Motor neuron (in vitro differentiated cells): ENCODE measurements around the gene PHTF2. TPM values are rescaled to one million over a fixed set of nuclear protein-coding genes. Genes with fewer than 3 reads are reported as not detected.

ENCODE experiments used
- ATAC-seq, 8 experiments: fragments of 200-7000 bp; cut with Tn5 transposase; replicated peaks in 6 of 8; 2 replicates each; pipeline ENCODE4 v1.8.0; 2021; ENCODE audit warnings: mild to moderate bottlenecking in 8 of 8, moderate library complexity in 8 of 8
- H3K27ac ChIP-seq, 2 donors: fragments of 250-450 bp; sonication (Bioruptor Pico); 2 replicates each; pipeline ENCODE4 v1.9.0; 2021; ENCODE audit warnings: antibody characterized with exemption in 2 of 2, mild to moderate bottlenecking in 2 of 2, moderate library complexity in 1 of 2
- H3K4me1 ChIP-seq, 2 donors: fragments of 250-450 bp; sonication (Bioruptor Pico); replicated peaks in 1 of 2; 2 replicates each; pipeline ENCODE4 v1.6.1; 2021; ENCODE audit warnings: antibody characterized with exemption in 2 of 2, mild to moderate bottlenecking in 2 of 2, moderate library complexity in 1 of 2
- H3K4me3 ChIP-seq, 5 donors: fragments of 250-450 bp; sonication (Bioruptor Pico); 2 replicates each; pipeline ENCODE4 v1.9.0; 2021; ENCODE audit warnings: antibody characterized with exemption in 5 of 5, mild to moderate bottlenecking in 5 of 5, moderate library complexity in 4 of 5
- WGBS, 10 experiments: fragments of 450-650 bp; shearing (Covaris generic); methylation state at CpG; one replicate each; pipeline ENCODE4 v1.0.0; 2022; 5-methylcytosine and 5-hydroxymethylcytosine counted together
- in situ Hi-C, 9 experiments: fragments of 400-800 bp; cut with MboI; loops; one replicate each; pipeline ENCODE4 v1.15.0; 2021; ENCODE audit warnings: low sequenced_read_pairs in 9 of 9, low pct_unique_long_range_greater_than_20kb in 2 of 9; ENCODE audit not compliant: unreplicated experiment in 9 of 9
- total RNA-seq, 8 experiments: library from RNA; unstranded; fragments of 300-600 nt; gene quantifications; 2 replicates each; pipeline versions ENCODE4 v1.2.3 to v1.2.4, GENCODE V29; 2022

Gene PHTF2
- total RNA-seq, 8 experiments from 2014 or later, result 15.9 to 36.9 (median 19.4) TPM

- WGBS, 10 experiments, result 80 to 85% (median 80%) methylated on average over 1 to 5 of the region's 10 CpGs; no CpG with 5 or more reads in 7 of the 10 experiments
- Histone ChIP-seq H3K4me3 (no peak overlapping the region), H3K27ac (no peak overlapping the region), H3K4me1 (no peaks in the 10 kb centered on the region)
- in situ Hi-C loops, result no loop called here
- no peak for ATAC-seq
Observed at GRCh38 chr7:78006063-78006755, 207.6 kb downstream of the PHTF2 start.

Other genes with a start within 250 kb of the PHTF2 start
- gene RSBN1L, start 102.3 kb upstream of the PHTF2 start, total RNA-seq, result 10 to 100 TPM in 7 of 8 experiments, 1 to 10 TPM in 1; 8.2 to 24.5 (median 20.0) TPM
- 10 to 100 TPM; 17.0 to 28.2 (median 20.4) TPM for gene TMEM60, start 339 bp upstream of the PHTF2 start, total RNA-seq